ENCODE measurements around the gene SFRP5.

The SFRP5 gene

GRCh38 chr10:97762816-97763215 is 9.0 kb downstream of the SFRP5 start:
- ChIA-PET CTCF (interaction anchor here (0.6 to 3.6 kb wide), 2 partner anchors 19 to 107 kb away, joined by 4 to 14 read pairs; no protein-coding TSS in a partner anchor), POLR2A (ENCODE audit: low non-redundant PET) (no interaction called here)
- no peak for TF ChIP-seq CTCF (conservative IDR thresholded peaks at IDR 0.05; ENCODE audit: low read depth)
- H3K27ac ChIP-seq, result no peak overlapping the region
- no peak for DNase-seq (ENCODE audit: low spot score)

GRCh38 chr10:97762056-97762455 is 9.7 kb downstream of the SFRP5 start:
- no peak for TF ChIP-seq CTCF (conservative IDR thresholded peaks at IDR 0.05; ENCODE audit: low read depth)
- POLR2A ChIA-PET (ENCODE audit: low non-redundant PET), result no interaction called here
- no peak overlapping the region for H3K27ac ChIP-seq
- CTCF ChIA-PET, result interaction anchor here (3.6 kb wide), 1 partner anchor 107 kb away, joined by 14 read pairs; no protein-coding TSS in a partner anchor
- no peak for DNase-seq (ENCODE audit: low spot score)

- DNase-seq (ENCODE audit: low spot score), result no peak
- no peak for TF ChIP-seq CTCF (conservative IDR thresholded peaks at IDR 0.05; ENCODE audit: low read depth)
- ChIA-PET CTCF (interaction anchor here (1.2 to 3.6 kb wide), 3 partner anchors 30 to 108 kb away, joined by 3 to 14 read pairs (median 4); no protein-coding TSS in a partner anchor), POLR2A (ENCODE audit: low non-redundant PET) (no interaction called here)
- H3K27ac ChIP-seq, result 0 out of 2 replicates have a peak overlapping the region, but pooled peaks have one; percentile 17
Observed at GRCh38 chr10:97761331-97761865, 10.4 kb downstream of the SFRP5 start.

- no peak for TF ChIP-seq CTCF (conservative IDR thresholded peaks at IDR 0.05; ENCODE audit: low read depth)
- ChIA-PET CTCF (interaction anchor here (0.5 to 3.6 kb wide), 8 partner anchors 10 to 109 kb away, joined by 3 to 14 read pairs (median 4); no protein-coding TSS in a partner anchor), POLR2A (ENCODE audit: low non-redundant PET) (no interaction called here)
- DNase-seq (ENCODE audit: low spot score), result no peak
- 0 out of 2 replicates have a peak overlapping the region, but pooled peaks have one; percentile 17 for H3K27ac ChIP-seq
Observed at GRCh38 chr10:97760461-97761257, 11.1 kb downstream of the SFRP5 start.

- no peak for DNase-seq (ENCODE audit: low spot score)
- ChIA-PET CTCF (interaction anchor here (0.5 to 3.6 kb wide), 8 partner anchors 10 to 411 kb away, joined by 3 to 14 read pairs (median 4); no protein-coding TSS in a partner anchor), POLR2A (ENCODE audit: low non-redundant PET) (no interaction called here)
- TF ChIP-seq CTCF (conservative IDR thresholded peaks at IDR 0.05; ENCODE audit: low read depth), result no peak
- peak overlapping the region; percentile 16; the same call in 1 of the 2 replicates for H3K27ac ChIP-seq
Observed at GRCh38 chr10:97759946-97760345, 11.9 kb downstream of the SFRP5 start.

- H3K27ac ChIP-seq, result peak overlapping the region; percentile 16; the same call in 1 of the 2 replicates
- DNase-seq (ENCODE audit: low spot score), result peak; percentile 74
- peak; percentile 86 for TF ChIP-seq CTCF (conservative IDR thresholded peaks at IDR 0.05; ENCODE audit: low read depth)
- CTCF ChIA-PET, result interaction anchor here (0.6 to 3.6 kb wide), 7 partner anchors 9 to 587 kb away, joined by 3 to 14 read pairs (median 3); no protein-coding TSS in a partner anchor
- POLR2A ChIA-PET (ENCODE audit: low non-redundant PET), result no interaction called here
Observed at GRCh38 chr10:97759158-97759887, 12.5 kb downstream of the SFRP5 start.

All from RWPE1 (cell line).